RKO (cell line): ENCODE results near the gene ANKLE1.
A peak's percentile ranks its signal among the peaks of the same experiment; 100 is the strongest.
"Not testable (repeated sequence)": the region's sequence is repeated elsewhere in the genome, so short reads cannot be mapped to it uniquely, and the experiment has no call there.

ENCODE experiments used
- DNase-seq: peaks from one replicate; pipeline ENCODE4 v3.0.0-alpha.2; 2016; ENCODE audit warnings: low spot score

The ANKLE1 gene

GRCh38 chr19:17246681-17247425, 34.8 kb upstream of the ANKLE1 start:
- no peak for DNase-seq

GRCh38 chr19:17248011-17248776, 33.5 kb upstream of the ANKLE1 start:
- no peak for DNase-seq

- DNase-seq, result no peak
These were observed 31.7 kb upstream of the ANKLE1 start for GRCh38 chr19:17249887-17250548.

- no peak for DNase-seq
These were observed 27.1 kb upstream of the ANKLE1 start for GRCh38 chr19:17254636-17255035.

GRCh38 chr19:17255150-17255621, 26.5 kb upstream of the ANKLE1 start:
- no peak for DNase-seq

GRCh38 chr19:17256130-17256529, 25.6 kb upstream of the ANKLE1 start:
- DNase-seq, result no peak

- no peak for DNase-seq
These were observed 22.5 kb upstream of the ANKLE1 start for GRCh38 chr19:17259118-17259780.

- no peak for DNase-seq
These were observed 21.8 kb upstream of the ANKLE1 start for GRCh38 chr19:17259934-17260333.

GRCh38 chr19:17260842-17261325, 20.8 kb upstream of the ANKLE1 start:
- DNase-seq, result peak; percentile 88

- DNase-seq, result no peak
These were observed 19.1 kb upstream of the ANKLE1 start for GRCh38 chr19:17262557-17262956.

GRCh38 chr19:17263712-17264640, 17.7 kb upstream of the ANKLE1 start:
- DNase-seq, result no peak

- no peak for DNase-seq
These were observed 17.1 kb upstream of the ANKLE1 start, which contains the start of gene USHBP1 for GRCh38 chr19:17264641-17264979. TSS of gene USHBP1 (minus strand) at chr19:17264745. CDS start at chr19:17264299, 446 bp downstream.

GRCh38 chr19:17266026-17266425, 15.7 kb upstream of the ANKLE1 start:
- DNase-seq, result no peak

- DNase-seq, result no peak
These were observed 15.1 kb upstream of the ANKLE1 start for GRCh38 chr19:17266589-17266974.

GRCh38 chr19:17266975-17267788, 14.5 kb upstream of the ANKLE1 start, which contains the start of gene BABAM1:
TSS of gene BABAM1 (plus strand) at chr19:17267443. CDS start at chr19:17268807, 1,364 bp downstream.
- DNase-seq, result peak; percentile 99

- DNase-seq, result no peak
These were observed 12.9 kb upstream of the ANKLE1 start for GRCh38 chr19:17268754-17269153.

GRCh38 chr19:17274892-17275291, 6.8 kb upstream of the ANKLE1 start:
- not testable (repeated sequence) for DNase-seq

GRCh38 chr19:17275441-17276175, 6.1 kb upstream of the ANKLE1 start:
- DNase-seq, result no peak

GRCh38 chr19:17279436-17279835, 2.3 kb upstream of the ANKLE1 start:
- DNase-seq, result no peak
